A673 (cell line): ENCODE measurements around the gene TMEM30A.

Experiments used
- EZH2 ChIP-seq: fragments of 200-600 bp; sonication (generic); IDR thresholded peaks from 2 replicates; pipeline ENCODE4 v1.6.1; 2017; ENCODE audit warnings: borderline replicate concordance, low read depth, mild to moderate bottlenecking, mixed read lengths, antibody characterized with exemption, low read length; ENCODE audit not compliant: poor library complexity, severe bottlenecking
- TF ChIP-seq, protein P1 (sequence below): fragments of 300-800, 200-600 bp; sonication (generic); conservative IDR thresholded peaks from 2 replicates; pipeline ENCODE4 v1.5.1; 2017; ENCODE audit warnings: low read depth, mild to moderate bottlenecking, antibody characterized with exemption, low read length, moderate library complexity, mixed read lengths

DNA sequence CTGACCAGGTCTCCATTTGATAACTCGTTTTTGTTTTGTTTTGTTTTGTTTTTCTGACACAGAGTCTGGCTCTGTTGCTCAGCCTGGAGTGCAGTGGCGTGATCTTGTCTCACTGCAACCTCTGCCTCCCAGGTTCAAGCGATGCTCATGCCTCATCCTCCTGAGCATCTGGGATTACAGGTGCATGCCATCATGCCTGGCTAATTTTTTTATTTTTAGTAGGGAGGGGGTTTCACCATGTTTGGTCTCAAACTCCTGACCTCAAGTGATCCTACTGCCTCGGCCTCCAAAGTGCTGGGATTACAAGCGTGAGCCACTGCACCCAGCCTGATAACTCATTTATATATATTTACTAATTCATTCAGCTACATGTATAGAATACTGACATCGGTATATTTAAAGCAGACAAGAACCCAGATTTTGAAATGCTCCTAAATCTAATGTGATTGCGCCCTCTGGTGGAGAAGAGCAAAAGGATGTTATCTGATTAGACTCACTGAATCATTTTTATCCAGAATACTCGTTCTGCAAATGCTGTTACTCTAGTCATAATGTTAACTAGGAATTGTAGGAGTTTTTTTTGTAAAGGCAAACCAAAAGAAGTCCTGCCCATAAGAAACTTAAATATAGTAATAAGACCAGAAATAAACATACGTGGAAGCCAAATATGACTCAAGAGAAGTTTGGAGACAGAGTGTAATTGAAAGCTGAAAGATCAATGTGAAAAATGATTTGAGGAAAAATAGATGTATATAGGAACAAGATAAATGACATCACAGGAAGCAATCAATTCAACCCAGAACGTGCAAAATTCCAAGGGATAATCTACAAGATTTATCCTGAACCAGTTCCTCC is 73.5 kb downstream of the TMEM30A start:
- TF ChIP-seq, protein P1, sequence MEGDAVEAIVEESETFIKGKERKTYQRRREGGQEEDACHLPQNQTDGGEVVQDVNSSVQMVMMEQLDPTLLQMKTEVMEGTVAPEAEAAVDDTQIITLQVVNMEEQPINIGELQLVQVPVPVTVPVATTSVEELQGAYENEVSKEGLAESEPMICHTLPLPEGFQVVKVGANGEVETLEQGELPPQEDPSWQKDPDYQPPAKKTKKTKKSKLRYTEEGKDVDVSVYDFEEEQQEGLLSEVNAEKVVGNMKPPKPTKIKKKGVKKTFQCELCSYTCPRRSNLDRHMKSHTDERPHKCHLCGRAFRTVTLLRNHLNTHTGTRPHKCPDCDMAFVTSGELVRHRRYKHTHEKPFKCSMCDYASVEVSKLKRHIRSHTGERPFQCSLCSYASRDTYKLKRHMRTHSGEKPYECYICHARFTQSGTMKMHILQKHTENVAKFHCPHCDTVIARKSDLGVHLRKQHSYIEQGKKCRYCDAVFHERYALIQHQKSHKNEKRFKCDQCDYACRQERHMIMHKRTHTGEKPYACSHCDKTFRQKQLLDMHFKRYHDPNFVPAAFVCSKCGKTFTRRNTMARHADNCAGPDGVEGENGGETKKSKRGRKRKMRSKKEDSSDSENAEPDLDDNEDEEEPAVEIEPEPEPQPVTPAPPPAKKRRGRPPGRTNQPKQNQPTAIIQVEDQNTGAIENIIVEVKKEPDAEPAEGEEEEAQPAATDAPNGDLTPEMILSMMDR, result peak; percentile 85
- no peak for TF ChIP-seq EZH2
